ENCODE results near the gene CCNY.

GRCh38 chr10:35568483-35569015, 232.2 kb downstream of the CCNY start:
- TF ChIP-seq CTCF (IDR thresholded peaks at IDR 0.05) (no peak), POLR2A (IDR thresholded peaks at IDR 0.05) (no peak)
